ENCODE results near the gene NANS. TPM values are rescaled to one million over a fixed set of nuclear protein-coding genes. Genes with fewer than 3 reads are reported as not detected.

Gene NANS
- total RNA-seq, 2 donors from 2014 or later: 31.4 to 45.2 TPM

- H3K27ac ChIP-seq: no peak overlapping the region
- H3K9me3 ChIP-seq: no peaks in the 10 kb centered on the region
- no peaks in the 10 kb centered on the region for H3K27me3 ChIP-seq
- no peak overlapping the region for H3K4me3 ChIP-seq
- DNase-seq (no peak), ATAC-seq (no peak)
- H3K36me3 ChIP-seq (replicated peaks in 1 of 2; ENCODE audit: insufficient read depth in 1 of 2, low read depth in 2 of 2): no peaks in the 10 kb centered on the region
- 90 to 93% methylated on average over 12 to 16 of the region's 16 CpGs for WGBS, 2 donors
- intact Hi-C loops (cut with DNase I): no loop called here
- TF ChIP-seq POLR2A (IDR thresholded peaks at IDR 0.05) (no peak), CTCF (IDR thresholded peaks at IDR 0.05) (no peak)
- H3K4me1 ChIP-seq: peaks cover 6% of the 10 kb centered on the region
These were observed 38.3 kb downstream of the NANS start for GRCh38 chr9:98094851-98095250.

DNA sequence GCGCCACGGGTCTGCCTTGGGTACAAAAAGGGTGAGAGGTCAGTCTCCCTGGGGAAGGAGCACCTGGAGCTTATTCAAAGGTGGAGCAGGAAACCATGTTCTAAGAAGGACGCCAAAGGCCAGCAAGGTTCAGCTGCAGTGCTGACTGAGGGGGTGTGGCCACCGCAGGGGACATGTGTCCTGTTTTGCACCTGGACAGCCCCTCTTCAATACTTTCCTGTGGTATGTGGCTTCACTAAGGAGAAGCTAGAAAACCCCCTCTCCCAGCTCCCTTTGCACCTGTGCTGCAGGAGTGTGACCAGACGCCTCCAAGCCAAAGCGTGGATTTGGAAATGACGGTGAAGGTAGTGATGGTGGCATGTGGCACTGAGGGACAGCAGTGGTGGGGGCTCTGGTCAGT, 38.9 kb downstream of the NANS start:
- H3K4me3 ChIP-seq: no peak overlapping the region
- WGBS, 2 donors: 90 to 91% methylated on average over 7 of the region's 7 CpGs
- H3K9me3 ChIP-seq: no peaks in the 10 kb centered on the region
- H3K4me1 ChIP-seq: peaks cover 6% of the 10 kb centered on the region
- DNase-seq (no peak), ATAC-seq (no peak)
- intact Hi-C loops (cut with DNase I): no loop called here
- no peaks in the 10 kb centered on the region for H3K36me3 ChIP-seq (replicated peaks in 1 of 2; ENCODE audit: insufficient read depth in 1 of 2, low read depth in 2 of 2)
- no peak overlapping the region for H3K27ac ChIP-seq
- TF ChIP-seq CTCF (IDR thresholded peaks at IDR 0.05): no peak
- no peak for TF ChIP-seq POLR2A (IDR thresholded peaks at IDR 0.05)
- H3K27me3 ChIP-seq: no peaks in the 10 kb centered on the region

DNA sequence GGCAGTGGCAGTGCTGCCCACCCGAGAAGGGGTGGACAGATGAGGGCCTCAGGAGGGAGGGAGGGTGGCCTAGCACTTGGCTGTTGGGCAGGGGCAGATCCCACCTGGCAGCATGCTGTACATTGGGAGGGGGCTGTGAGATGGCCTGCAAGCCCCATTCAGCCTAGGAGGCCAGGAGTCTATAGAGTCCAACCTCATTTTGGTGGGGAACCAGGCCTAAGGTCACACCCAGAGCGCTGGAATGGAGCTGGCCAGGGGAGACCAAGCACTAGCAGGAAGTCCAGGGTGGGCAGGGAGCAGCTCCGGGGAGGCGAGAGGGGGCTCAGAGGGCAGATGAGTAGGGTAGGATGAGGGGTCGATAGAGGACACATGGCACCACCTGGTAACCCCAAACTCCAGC, 39.6 kb downstream of the NANS start:
- 96 to 98% methylated on average over 5 of the region's 5 CpGs for WGBS, 2 donors
- DNase-seq (no peak), ATAC-seq (no peak)
- intact Hi-C loops (cut with DNase I): no loop called here
- no peak overlapping the region for H3K4me3 ChIP-seq
- no peaks in the 10 kb centered on the region for H3K27me3 ChIP-seq
- H3K36me3 ChIP-seq (replicated peaks in 1 of 2; ENCODE audit: insufficient read depth in 1 of 2, low read depth in 2 of 2): no peaks in the 10 kb centered on the region
- no peaks in the 10 kb centered on the region for H3K9me3 ChIP-seq
- no peak overlapping the region for H3K27ac ChIP-seq
- peaks cover 6% of the 10 kb centered on the region for H3K4me1 ChIP-seq
- TF ChIP-seq POLR2A (IDR thresholded peaks at IDR 0.05) (no peak), CTCF (IDR thresholded peaks at IDR 0.05) (no peak)

- ATAC-seq (peak; percentile 47), DNase-seq (peak in 1 of 4 donors; percentile 31)
- 71 to 76% methylated on average over 4 of the region's 4 CpGs for WGBS, 2 donors
- H3K4me3 ChIP-seq: no peak overlapping the region
- no peaks in the 10 kb centered on the region for H3K9me3 ChIP-seq
- TF ChIP-seq POLR2A (IDR thresholded peaks at IDR 0.05) (no peak), CTCF (IDR thresholded peaks at IDR 0.05) (no peak)
- no peaks in the 10 kb centered on the region for H3K36me3 ChIP-seq (replicated peaks in 1 of 2; ENCODE audit: insufficient read depth in 1 of 2, low read depth in 2 of 2)
- H3K27me3 ChIP-seq: no peaks in the 10 kb centered on the region
- no peak overlapping the region for H3K27ac ChIP-seq
- intact Hi-C loops (cut with DNase I): no loop called here
- H3K4me1 ChIP-seq: peaks cover 6% of the 10 kb centered on the region
These were observed 41.3 kb downstream of the NANS start for GRCh38 chr9:98097836-98098235.

DNA sequence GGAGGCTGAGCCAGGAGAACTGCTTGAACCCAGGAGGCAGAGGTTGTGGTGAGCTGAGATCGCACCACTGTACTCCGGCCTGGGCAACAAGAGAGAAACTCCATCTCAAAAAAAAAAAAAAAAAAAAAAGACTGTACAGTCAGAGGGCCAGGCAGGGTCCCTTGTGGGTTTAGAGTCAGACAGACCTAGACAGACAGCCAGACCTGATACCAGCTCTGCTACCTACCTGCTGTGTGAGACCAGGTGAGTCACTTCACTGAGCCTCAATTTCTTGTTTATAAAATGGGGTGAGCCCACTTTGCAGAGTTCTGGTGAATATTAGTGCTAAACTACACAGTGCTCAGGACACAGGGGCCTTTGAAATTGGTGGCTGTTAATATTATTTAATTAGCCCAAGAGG, 42.8 kb downstream of the NANS start:
- intact Hi-C loops (cut with DNase I): no loop called here
- no peaks in the 10 kb centered on the region for H3K27me3 ChIP-seq
- no peak overlapping the region for H3K27ac ChIP-seq
- WGBS, 2 donors: 92 to 100% methylated on average over 2 of the region's 2 CpGs
- DNase-seq: no peak
- no peak for ATAC-seq
- H3K36me3 ChIP-seq (replicated peaks in 1 of 2; ENCODE audit: insufficient read depth in 1 of 2, low read depth in 2 of 2): no peaks in the 10 kb centered on the region
- no peaks in the 10 kb centered on the region for H3K9me3 ChIP-seq
- H3K4me3 ChIP-seq: no peak overlapping the region
- TF ChIP-seq CTCF (IDR thresholded peaks at IDR 0.05): no peak
- no peak for TF ChIP-seq POLR2A (IDR thresholded peaks at IDR 0.05)
- H3K4me1 ChIP-seq: peaks cover 6% of the 10 kb centered on the region

All from body of pancreas (tissue), 4 donors.